ENCODE measurements around the gene PMEPA1.

PMEPA1 gene

DNA sequence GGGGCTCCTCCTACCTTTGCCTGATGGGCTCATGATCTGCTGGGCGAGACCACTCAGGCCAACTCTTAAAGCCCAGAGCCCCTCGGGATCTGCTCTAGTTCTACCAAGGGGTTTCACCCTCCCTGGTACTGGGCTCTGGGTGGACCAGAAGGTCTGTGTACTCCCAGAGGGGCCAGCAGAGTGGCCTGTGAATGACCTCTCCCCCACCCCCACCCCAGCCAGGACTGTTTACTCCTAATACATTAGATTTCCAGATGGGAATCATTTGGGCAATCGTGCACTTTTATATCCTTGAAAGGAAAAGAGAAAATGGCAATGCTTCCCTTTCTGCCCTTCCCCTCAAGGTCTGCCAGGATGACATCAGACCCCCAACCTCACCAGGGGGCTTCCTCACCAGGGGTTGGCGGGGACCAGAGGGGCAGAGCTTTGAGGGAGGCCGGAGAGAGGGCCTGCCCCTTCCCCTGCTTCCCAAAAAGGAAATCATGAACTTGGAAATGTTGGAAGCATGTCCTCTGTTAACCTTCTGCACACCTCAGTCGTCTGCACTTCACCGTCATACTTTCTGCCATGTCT is 37.1 kb upstream of the PMEPA1 start:
- DNase-seq (ENCODE audit: low spot score): no peak
- TF ChIP-seq, protein P1, sequence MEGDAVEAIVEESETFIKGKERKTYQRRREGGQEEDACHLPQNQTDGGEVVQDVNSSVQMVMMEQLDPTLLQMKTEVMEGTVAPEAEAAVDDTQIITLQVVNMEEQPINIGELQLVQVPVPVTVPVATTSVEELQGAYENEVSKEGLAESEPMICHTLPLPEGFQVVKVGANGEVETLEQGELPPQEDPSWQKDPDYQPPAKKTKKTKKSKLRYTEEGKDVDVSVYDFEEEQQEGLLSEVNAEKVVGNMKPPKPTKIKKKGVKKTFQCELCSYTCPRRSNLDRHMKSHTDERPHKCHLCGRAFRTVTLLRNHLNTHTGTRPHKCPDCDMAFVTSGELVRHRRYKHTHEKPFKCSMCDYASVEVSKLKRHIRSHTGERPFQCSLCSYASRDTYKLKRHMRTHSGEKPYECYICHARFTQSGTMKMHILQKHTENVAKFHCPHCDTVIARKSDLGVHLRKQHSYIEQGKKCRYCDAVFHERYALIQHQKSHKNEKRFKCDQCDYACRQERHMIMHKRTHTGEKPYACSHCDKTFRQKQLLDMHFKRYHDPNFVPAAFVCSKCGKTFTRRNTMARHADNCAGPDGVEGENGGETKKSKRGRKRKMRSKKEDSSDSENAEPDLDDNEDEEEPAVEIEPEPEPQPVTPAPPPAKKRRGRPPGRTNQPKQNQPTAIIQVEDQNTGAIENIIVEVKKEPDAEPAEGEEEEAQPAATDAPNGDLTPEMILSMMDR (IDR thresholded peaks at IDR 0.05; ENCODE audit: extremely low read depth, insufficient read depth, missing control alignments): no peak
- in situ Hi-C loops (cut with MboI; ENCODE audit: low pct_unique_long_range_greater_than_20kb, low sequenced_read_pairs, unreplicated experiment): no loop called here

DNA sequence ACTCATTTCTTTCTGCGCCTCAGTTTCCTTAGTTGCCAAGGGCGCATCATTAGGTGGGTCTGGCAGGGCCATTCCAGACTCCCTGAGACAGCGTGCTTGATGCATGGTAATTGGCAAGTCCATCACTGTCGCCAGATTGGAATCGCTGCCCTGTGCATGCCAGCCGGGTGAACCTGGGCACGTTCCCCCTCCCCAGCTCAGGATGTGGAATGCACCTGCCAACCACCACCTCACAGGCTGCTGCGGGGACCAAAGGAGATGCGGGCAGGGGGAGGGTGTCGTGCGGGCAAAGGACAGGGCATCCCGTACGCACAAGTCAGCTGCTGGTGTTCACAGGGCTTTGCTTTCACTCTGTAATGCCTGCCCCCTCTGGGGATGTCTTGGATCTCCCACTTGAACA is 36.4 kb upstream of the PMEPA1 start:
- in situ Hi-C loops (cut with MboI; ENCODE audit: low pct_unique_long_range_greater_than_20kb, low sequenced_read_pairs, unreplicated experiment): no loop called here
- TF ChIP-seq, protein P1 (IDR thresholded peaks at IDR 0.05; ENCODE audit: extremely low read depth, insufficient read depth, missing control alignments): no peak
- DNase-seq (ENCODE audit: low spot score): no peak

DNA sequence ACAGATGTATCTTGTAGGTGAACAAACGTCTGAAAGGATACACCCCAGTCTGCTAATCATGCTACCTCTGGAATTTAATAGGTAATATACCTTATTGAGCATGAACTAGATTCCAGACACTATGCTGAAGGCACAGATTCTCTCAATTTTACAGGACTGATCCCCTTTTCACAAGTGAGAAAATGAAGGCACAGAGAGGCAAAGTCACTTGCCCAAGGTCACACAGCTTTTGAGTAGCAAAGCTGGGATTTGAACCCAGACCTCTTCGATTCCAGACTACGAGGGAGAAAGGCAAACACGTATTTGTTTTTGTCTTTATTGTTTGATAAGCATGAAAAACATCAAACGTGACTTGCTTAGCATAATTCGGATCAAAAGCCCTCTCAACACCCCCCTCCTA is 34.4 kb upstream of the PMEPA1 start:
- in situ Hi-C loops (cut with MboI; ENCODE audit: low pct_unique_long_range_greater_than_20kb, low sequenced_read_pairs, unreplicated experiment): no loop called here
- TF ChIP-seq, protein P1 (IDR thresholded peaks at IDR 0.05; ENCODE audit: extremely low read depth, insufficient read depth, missing control alignments): no peak

DNA sequence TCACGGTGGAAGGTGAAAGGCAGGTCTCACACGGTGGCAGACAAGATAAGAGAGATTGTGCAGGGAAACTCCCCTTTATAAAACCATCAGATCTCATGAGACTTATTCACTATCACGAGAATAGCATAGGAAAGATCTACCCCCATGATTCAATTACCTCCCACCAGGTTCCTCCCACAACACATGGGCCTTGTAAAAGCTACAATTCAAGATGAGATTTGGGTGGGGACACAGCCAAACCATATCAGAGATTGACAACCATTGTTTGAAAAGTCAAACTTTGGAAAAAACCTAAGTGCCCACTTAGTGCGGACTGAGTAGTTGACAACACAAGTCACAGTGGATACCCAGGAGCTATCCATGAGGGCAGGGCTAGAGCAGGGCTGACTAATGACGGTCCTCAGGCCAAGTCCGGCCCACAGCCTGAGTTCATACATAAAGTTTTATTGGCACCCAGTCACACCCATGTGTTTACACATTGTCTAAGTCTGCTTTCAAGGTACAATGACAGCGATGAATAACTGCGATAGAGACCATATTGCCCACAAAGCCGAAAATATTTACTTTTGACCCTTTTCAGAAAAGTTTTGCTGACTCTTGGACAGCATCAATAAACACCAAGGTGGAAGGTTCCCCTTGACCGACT is 33.8 kb upstream of the PMEPA1 start:
- in situ Hi-C loops (cut with MboI; ENCODE audit: low pct_unique_long_range_greater_than_20kb, low sequenced_read_pairs, unreplicated experiment): no loop called here
- DNase-seq (ENCODE audit: low spot score): no peak
- TF ChIP-seq, protein P1 (IDR thresholded peaks at IDR 0.05; ENCODE audit: extremely low read depth, insufficient read depth, missing control alignments): no peak

More for the DNA sequence above, 34.4 kb upstream of the PMEPA1 start:
- DNase-seq (ENCODE audit: low spot score): no peak

DNA sequence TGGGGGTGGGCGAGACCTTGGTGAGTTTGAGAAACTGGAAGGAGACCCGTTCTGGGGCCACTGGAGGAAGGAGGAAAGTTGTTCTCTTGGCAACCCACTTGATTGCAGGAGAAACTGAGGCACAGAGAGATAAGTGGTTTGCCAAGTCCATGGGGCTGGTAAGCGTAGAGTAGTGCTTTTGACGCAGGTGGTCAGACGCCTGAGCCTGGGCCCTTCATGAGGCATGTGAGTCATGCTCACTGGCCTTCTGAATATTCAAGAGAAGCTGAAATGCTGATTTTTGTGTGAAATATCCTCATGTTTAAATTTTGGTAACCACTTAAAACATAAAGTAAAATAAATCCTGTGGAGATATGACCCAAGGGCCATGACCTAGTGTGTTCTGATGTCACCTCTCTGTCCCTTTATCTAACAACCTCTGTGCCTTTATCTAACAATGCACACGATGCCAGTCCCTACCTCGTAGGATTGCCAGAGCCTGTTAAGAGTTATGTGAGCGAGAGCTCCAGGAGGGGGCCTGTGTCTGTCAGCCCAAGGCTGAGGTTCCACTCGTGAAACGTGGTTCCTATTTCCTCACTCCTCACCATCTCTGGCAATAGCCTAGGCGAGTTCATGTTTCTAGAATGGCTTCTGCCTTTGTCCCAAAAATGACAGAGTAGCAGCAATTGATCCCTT is 32.8 kb upstream of the PMEPA1 start:
- no peak for DNase-seq (ENCODE audit: low spot score)
- TF ChIP-seq, protein P1 (IDR thresholded peaks at IDR 0.05; ENCODE audit: extremely low read depth, insufficient read depth, missing control alignments): no peak
- in situ Hi-C loops (cut with MboI; ENCODE audit: low pct_unique_long_range_greater_than_20kb, low sequenced_read_pairs, unreplicated experiment): no loop called here

DNA sequence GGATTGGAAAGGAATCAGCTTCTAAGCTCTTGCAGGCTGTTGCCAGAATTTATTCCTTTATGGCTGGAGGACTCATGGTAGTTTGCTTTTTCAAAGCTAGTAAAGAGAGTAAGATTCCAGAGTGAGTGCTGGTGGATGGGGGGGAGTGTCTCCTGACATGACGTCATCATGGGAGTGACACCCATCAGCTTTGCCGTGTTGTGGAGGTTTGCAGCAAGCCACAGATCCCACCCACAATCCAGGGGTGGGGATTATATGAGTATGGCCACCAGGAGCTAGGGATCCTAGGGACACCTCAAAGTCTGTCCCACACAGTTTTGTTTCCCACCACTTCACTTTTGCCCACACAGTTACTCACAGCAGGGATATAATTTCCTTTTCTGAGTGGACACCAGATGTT is 28.7 kb upstream of the PMEPA1 start:
- TF ChIP-seq, protein P1 (IDR thresholded peaks at IDR 0.05; ENCODE audit: extremely low read depth, insufficient read depth, missing control alignments): no peak
- DNase-seq (ENCODE audit: low spot score): no peak
- in situ Hi-C loops (cut with MboI; ENCODE audit: low pct_unique_long_range_greater_than_20kb, low sequenced_read_pairs, unreplicated experiment): no loop called here

All from GM13977 (cell line).